NOMO-1 (cell line): ENCODE measurements around the gene PHTF1.

ENCODE experiments used
- DNase-seq, 2 experiments: peaks; one replicate each; lab custom pipeline; 2025; ENCODE audit not compliant: unreplicated experiment in 2 of 2; lab: John Stamatoyannopoulos, UW

Gene PHTF1

DNA sequence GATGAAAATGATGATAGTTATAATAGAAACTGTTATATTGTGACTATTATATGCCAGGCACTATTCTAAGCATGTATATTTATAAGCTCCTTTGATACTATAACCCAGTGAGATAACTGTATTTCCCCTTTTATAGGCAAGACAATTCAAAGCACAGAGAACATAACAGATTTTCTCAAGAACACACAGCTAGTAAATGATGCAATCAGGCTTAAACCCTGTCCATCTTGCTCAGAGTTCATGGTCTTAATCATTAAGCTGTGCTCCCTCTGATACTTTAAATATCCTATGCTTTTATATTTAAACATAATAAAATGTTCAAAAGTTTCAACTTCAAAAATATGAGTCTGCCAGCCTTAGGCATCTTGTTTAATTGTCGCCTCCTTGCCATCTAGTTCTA is 88.6 kb downstream of the PHTF1 start:
- DNase-seq: no peak

DNA sequence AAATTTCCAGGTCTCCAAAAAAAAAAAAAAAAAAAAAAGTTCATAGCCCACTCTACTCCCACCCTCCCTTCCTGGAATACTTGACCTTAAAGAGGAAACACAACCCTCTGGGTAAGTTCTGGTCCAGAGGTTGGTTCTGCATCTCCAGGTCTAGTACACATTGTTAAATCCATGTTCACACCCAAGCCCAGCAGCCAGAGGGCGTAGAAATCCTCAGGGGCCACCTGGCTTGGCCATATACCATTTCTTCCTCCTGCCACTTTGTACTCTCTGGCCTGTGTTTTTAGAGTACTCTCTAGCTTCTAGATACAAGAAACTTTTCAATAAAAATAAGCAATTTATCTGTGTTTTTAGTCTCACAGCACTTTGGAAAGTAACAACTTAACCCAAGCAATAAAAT is 89.3 kb downstream of the PHTF1 start:
- no peak for DNase-seq

DNA sequence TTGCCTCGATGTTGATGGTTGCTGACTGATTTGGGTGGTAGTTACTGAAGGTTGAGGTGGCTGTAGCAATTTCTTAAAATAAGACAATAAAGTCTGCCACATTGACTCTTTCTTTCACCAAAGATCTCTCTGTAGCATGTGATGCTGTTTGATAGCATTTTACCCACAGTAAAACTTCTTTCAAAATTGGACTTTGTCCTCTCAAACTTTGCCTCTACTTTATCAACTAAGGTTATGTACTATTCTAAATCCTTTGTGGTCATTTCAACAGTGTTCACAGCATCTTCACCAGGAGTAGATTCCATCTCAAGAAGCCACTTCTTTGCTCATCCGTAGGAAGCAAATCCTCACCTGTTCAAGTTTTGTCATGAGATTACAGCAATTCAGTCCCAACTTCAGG is 93.2 kb downstream of the PHTF1 start:
- DNase-seq: no peak

DNA sequence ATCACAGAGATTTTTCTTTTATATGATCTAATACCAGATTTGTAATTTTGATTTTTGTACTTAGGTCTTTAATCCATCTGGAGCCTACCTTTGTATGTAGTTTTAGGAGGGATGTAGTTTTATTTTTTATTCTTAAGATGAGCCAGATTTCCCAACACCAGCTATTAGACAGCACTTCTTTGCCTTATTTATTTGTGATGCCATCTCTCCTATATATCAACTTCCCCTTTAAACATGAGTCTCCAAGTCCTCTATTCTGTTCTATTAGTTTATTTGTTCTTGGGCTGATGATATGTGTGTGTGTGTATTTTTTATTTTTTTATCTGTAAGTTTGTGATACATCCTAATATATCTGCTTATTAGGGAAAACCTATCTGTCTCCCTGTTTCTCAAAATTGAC is 94.2 kb downstream of the PHTF1 start:
- peak in 1 of 2 experiments; percentile 39 for DNase-seq

DNA sequence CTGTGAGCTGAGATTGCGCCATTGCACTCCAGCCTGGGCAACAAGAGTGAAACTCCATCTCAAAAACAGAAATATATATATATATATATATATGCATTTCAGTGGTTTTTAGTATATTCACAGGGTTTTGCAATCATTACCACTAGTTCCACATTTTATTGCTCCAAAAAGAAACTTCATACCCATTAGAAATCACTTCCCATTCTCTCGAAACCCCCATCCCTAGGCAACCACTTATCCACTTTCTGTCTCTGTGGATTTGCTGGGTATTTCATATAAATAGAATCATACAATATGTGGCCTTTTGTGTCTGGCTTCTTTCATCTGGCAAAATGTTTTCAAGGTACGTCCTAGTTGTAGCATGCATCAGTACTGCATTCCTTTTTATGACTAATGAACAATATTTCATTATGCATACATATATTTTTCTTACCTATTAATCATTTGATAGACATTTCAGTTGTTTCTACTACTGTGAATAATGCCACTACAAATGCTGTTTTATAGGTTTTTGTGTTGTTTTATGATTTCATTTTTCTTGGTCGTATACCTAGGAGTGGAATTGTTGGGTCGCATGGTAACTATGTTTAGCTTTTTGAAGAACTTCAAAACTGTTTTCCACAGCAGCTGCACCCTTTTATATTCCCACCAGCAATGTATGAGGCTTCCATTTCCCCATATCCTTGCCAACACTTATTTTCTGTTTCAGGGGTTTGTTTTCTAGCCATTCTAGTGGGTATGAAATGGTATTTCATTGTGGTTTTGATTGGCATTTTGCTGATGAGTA is 95.9 kb downstream of the PHTF1 start:
- peak; percentile 52 to 89 for DNase-seq

DNA sequence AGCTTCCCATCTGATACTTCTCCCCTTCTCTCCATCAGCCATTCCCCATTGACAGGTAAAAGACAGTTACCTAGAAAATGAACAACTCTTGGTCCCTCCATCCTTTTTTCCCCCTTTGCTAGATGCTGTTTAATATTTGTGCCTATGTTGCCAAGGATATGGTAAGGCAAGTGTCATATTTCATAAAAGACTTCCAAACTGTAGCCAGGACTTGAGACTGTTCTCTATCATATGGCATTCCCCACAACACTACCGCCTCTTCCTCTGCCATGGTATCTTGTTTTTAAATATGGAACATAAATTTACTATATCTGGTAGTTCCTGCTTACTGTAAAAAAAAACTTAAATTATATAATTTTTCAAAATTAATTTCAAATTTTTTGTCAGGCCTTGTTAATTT is 97.2 kb downstream of the PHTF1 start:
- DNase-seq: no peak

DNA sequence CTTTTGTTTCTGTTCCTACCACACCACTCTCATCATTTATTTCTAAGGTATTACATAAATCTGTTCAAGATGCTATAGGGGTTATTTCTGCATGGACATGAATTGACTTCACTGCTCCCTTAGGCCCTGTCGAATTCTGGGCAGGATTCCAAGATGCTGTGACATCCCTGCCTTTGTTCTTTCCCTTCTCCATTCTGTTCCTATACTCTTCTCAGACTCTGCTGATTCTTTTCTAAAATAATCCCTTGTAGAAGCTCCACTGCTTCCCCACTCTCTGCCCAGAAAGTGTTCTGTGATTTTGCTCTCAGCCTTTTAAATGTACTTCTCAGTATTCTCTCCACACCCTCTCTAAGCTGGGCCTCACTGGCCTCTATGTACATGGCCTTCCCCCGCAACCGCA is 99.2 kb downstream of the PHTF1 start:
- no peak for DNase-seq

DNA sequence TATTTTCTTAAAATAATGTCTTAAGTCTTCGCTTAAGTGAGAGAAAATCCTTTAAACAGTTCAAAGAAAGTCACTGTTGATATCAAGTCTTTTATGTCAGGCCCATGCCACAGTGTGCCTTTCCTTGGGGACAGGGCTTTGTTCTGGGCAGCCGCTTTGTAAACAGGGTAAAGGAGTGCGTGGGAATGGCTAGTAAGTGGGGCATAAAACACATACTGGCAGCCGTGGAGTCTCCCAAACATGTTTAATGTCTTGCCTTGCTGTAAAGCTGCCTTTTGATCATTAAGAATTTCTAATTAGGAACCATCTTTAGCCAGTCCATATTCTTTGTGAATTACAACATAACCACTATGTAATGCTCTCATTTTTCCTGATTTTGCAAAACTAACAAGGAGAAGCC is 99.7 kb downstream of the PHTF1 start:
- DNase-seq: no peak

DNA sequence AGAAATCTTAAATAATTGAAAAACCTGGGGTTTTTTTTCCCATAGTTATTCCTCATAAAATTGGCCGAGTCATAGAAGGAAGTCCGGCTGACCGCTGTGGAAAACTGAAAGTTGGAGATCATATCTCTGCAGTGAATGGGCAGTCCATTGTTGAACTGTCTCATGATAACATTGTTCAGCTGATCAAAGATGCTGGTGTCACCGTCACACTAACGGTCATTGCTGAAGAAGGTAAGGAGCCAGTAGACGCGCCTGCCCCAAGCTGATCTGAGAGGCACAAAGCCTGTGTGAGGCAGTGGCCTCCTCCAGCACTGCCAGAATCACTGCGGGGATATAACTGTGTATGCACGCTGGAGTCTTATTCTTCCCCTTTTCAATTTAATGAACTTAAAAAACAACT is 100.3 kb downstream of the PHTF1 start:
- no peak for DNase-seq

DNA sequence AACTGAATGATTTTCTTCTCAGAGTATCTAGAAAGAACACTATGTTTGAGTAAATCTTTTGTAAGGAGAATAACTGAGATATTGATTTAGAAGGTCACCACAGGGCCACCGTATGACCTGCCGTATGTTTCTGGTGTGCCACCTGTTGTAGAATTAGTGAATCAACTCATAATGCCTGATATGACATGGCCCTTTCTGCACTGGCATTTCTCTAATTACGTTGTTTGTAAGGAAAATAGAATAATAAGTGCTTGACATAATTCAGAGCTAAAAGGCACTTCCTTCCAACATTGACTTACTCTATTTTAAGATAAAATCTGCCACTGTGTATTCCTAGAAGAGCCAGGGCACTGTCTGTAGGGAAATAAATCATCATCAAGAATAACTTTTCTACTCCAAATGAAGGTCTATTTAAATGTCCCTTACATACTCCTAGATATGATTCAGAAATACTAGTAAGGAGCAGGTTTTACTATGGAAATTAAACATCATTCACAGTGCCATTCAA is 101.7 kb downstream of the PHTF1 start:
- no peak for DNase-seq

DNA sequence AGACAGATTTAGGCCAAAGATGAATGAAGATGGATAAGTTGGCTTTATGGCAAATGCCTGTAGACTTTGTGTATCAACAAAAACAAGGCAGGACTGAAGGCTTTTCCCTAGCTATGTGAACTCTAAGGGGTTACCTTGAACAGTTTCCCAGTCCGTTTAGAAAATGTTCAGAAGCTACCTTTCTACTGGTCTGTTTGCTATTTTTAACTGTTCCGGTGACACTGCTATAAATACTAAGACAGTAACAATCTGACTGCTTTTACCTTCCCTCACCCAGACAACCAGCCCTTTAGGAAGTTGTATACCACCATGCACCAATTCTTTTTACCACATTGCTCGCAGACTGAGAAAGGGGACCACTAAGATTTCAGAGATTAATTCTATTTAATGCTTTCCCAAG is 102.2 kb downstream of the PHTF1 start:
- DNase-seq: no peak

DNA sequence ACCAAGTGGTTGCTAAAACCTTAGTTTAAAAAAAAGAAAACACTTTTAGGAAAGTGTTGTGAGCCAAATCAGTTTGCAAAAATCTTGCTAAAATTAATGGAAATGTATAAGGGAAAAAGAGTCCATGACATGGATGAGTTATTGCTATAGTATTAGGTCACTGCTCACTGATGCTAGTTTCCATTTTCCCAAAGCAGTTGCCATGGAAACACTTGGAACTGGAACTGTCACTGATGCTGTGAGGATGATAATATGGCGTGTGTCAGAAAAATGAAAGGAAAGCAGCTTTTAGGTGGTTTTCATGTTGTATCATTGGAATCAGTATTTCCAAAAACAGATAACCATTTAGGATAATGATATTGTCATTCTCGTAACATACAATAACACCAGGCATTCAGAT is 104.4 kb downstream of the PHTF1 start:
- DNase-seq: no peak

DNA sequence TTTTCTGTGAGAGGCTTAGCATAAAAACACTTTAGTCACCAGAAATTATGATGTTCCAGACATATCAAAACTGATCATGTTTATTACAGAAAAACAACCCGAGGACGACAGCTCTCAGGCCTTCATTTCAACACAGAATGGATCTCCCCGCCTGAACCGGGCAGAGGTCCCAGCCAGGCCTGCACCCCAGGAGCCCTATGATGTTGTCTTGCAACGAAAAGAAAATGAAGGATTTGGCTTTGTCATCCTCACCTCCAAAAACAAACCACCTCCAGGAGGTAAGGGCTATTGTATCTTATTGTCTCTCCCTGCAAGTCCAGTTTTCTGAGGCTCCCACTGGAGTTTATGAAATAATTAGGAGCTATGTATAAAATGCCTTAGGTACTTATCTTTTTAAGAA is 105.5 kb downstream of the PHTF1 start:
- DNase-seq: no peak

DNA sequence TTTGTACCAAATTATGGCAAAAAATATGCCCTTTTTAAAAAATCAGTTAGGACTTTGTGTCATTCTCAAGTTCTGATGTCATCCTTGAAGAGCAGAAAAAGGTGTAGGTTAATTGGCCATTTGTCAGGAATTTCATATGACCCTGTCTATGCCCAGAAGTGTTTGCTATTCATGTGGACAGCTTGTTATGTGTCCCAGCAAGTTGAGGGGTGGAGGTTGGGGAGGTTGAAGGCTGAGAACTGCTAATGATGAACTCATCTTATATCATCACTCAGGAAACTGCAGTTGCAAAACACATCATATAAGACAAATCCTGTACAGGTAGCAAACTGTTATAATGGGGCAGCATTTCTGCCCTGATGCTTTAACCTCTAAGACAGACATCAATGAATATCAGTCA is 106.5 kb downstream of the PHTF1 start:
- DNase-seq: no peak

DNA sequence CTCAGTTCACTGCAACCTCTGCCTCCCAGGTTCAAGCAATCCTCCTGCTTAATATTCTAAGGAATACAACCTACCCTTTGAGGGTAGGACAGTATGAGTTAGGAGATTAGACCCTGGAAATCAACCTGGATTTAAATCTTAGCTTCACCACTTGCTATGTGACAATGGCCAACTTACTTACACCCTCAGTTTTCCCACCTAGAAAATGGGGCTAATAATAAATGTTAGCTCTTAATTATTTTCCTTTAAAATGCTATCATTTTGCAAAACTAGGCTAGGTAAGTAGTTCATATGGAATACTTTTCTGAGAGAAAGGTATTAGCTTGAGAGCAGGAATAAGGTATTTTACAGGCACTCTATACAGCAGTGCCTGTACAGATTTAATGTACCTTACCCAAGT is 110.8 kb downstream of the PHTF1 start:
- no peak for DNase-seq

DNA sequence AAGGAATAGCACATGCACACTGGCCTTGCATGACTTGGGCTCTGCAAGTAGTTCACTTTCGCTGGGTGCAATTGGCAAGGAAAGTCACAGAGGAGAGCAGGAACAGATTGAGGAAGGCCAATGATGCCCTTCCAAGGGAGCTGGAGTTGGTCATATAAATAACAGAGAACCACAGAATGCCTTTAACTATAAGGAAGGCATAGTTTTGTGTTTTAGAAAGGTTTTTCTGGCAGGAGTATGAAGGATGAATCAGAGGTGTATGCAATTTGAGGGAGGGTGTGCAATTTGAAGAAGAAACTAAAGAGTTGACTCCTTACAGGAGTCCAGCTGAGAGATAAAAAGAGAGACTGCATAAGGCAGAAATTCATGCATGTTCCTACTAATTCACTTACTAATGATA is 112.1 kb downstream of the PHTF1 start:
- DNase-seq: no peak
